Uterus (tissue), 2 donors: ENCODE results near the gene CPEB1.

Experiments
- CTCF ChIP-seq, 4 experiments: fragments of 200-600 bp in 2 of 4; fragments of 450-650 bp in 2 of 4; sonication (generic) in 2 of 4; IDR thresholded peaks; one replicate each; pipeline ENCODE4 v1.5.1; 2016 to 2019; ENCODE audit warnings: antibody characterized with exemption in 4 of 4, mild to moderate bottlenecking in 2 of 4, moderate library complexity in 1 of 4
- POLR2A ChIP-seq, 2 donors: fragments of 450-650 bp; IDR thresholded peaks; one replicate each; pipeline ENCODE4 v1.6.1; 2016; ENCODE audit warnings: antibody characterized with exemption in 2 of 2, mild to moderate bottlenecking in 1 of 2, moderate library complexity in 1 of 2

DNA sequence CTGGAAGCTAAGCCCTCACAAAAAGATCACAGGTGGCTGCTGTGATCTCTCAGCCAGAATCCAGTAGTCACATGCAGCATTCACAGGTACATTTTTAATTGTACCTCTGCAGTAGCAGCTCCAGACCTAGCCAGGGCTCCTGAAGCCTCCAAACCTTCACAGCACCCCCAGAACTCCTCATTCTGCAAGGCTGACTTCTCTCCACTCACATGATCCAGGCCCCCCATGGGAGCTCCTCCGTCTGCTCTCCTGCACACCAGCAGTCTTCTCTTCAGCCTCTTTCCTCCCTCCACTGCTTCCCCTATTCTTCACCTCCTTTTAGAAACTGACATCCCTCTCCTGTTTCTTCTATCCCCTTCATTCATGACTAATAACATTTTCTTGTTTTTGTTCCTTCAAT lies 13.2 kb upstream of the CPEB1 start:
- TF ChIP-seq CTCF (IDR thresholded peaks at IDR 0.05) (no peak), POLR2A (IDR thresholded peaks at IDR 0.05) (no peak)
